ENCODE measurements around the gene CBY1. TPM values are rescaled to one million over a fixed set of nuclear protein-coding genes. Genes with fewer than 3 reads are reported as not detected.

CBY1 gene
- total and polyA plus RNA-seq, 4 donors, result 6.3 to 14.9 (median 8.9) TPM

DNA sequence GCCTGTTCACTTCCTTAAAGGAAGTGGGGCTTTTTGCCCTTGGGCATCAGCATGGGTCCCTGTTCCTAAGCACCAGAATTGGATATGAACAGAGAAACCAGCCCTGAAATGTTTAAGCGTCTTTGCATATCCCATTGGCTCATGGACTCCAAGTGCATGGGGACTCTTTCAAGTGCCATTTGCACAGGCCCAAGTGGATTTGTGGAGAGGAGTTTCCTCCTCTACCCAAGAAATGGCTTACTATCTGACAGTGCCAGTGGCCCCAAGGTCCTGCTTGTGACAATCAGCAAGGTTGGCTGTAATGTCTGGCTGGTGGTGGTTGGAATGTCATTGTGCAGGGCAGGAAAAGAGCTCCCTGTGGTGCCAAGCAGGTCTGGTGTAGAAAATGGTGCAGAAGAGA lies 29.3 kb downstream of the CBY1 start:
- no peak for TF ChIP-seq GABPA (IDR thresholded peaks at IDR 0.05 in 1 of 2, conservative IDR thresholded peaks at IDR 0.05 in 1 of 2)
- TF ChIP-seq FOXA1 (IDR thresholded peaks at IDR 0.05), result no peak
- no peak for TF ChIP-seq HNF4G (IDR thresholded peaks at IDR 0.05)
- TF ChIP-seq YY1 (IDR thresholded peaks at IDR 0.05), result no peak
- TF ChIP-seq, protein P1, sequence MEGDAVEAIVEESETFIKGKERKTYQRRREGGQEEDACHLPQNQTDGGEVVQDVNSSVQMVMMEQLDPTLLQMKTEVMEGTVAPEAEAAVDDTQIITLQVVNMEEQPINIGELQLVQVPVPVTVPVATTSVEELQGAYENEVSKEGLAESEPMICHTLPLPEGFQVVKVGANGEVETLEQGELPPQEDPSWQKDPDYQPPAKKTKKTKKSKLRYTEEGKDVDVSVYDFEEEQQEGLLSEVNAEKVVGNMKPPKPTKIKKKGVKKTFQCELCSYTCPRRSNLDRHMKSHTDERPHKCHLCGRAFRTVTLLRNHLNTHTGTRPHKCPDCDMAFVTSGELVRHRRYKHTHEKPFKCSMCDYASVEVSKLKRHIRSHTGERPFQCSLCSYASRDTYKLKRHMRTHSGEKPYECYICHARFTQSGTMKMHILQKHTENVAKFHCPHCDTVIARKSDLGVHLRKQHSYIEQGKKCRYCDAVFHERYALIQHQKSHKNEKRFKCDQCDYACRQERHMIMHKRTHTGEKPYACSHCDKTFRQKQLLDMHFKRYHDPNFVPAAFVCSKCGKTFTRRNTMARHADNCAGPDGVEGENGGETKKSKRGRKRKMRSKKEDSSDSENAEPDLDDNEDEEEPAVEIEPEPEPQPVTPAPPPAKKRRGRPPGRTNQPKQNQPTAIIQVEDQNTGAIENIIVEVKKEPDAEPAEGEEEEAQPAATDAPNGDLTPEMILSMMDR (IDR thresholded peaks at IDR 0.05; ENCODE audit: low read depth, low read length, missing input control), result no peak
- TF ChIP-seq JUND (IDR thresholded peaks at IDR 0.05), result no peak
- TF ChIP-seq, protein P2, sequence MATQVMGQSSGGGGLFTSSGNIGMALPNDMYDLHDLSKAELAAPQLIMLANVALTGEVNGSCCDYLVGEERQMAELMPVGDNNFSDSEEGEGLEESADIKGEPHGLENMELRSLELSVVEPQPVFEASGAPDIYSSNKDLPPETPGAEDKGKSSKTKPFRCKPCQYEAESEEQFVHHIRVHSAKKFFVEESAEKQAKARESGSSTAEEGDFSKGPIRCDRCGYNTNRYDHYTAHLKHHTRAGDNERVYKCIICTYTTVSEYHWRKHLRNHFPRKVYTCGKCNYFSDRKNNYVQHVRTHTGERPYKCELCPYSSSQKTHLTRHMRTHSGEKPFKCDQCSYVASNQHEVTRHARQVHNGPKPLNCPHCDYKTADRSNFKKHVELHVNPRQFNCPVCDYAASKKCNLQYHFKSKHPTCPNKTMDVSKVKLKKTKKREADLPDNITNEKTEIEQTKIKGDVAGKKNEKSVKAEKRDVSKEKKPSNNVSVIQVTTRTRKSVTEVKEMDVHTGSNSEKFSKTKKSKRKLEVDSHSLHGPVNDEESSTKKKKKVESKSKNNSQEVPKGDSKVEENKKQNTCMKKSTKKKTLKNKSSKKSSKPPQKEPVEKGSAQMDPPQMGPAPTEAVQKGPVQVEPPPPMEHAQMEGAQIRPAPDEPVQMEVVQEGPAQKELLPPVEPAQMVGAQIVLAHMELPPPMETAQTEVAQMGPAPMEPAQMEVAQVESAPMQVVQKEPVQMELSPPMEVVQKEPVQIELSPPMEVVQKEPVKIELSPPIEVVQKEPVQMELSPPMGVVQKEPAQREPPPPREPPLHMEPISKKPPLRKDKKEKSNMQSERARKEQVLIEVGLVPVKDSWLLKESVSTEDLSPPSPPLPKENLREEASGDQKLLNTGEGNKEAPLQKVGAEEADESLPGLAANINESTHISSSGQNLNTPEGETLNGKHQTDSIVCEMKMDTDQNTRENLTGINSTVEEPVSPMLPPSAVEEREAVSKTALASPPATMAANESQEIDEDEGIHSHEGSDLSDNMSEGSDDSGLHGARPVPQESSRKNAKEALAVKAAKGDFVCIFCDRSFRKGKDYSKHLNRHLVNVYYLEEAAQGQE (IDR thresholded peaks at IDR 0.05), result no peak
- TF ChIP-seq, protein P3, sequence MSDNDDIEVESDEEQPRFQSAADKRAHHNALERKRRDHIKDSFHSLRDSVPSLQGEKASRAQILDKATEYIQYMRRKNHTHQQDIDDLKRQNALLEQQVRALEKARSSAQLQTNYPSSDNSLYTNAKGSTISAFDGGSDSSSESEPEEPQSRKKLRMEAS (IDR thresholded peaks at IDR 0.05), result no peak
- no peak for TF ChIP-seq EGR1 (IDR thresholded peaks at IDR 0.05; ENCODE audit: low read depth in 2 of 2)
- no peak for TF ChIP-seq NR2F2 (IDR thresholded peaks at IDR 0.05)
- TF ChIP-seq SP1 (IDR thresholded peaks at IDR 0.05), result no peak
- H3K27me3 ChIP-seq (ENCODE audit: control insufficient read depth in 4 of 4, insufficient read depth in 4 of 4, low read length in 3 of 4), result no peaks in the 10 kb centered on the region

DNA sequence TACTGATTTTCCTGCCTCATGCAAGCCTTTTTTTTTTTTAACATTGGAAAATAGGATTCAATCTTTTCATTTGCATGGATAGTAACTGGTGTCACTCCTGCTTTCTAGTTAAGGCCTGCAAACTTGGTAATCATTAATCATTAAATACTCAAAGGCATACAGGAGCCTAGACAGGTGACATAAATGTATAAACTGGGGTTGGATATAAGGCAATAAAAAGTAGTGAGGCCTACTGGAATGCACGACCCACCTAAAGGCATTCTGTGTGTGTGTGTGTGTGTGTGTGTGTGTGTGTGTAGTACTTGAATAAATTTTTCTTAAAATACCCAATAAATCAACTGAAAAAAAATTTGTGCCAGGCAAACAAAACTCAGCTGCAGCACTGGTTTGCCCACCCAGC lies 33.2 kb downstream of the CBY1 start:
- Histone ChIP-seq H3K36me3 (ENCODE audit: control insufficient read depth in 4 of 4, insufficient read depth in 3 of 4, low read depth in 1 of 4, low read length in 3 of 4) (peaks cover 9 to 39% (median 25%) of the 10 kb centered on the region in 4 donors), H3K27me3 (ENCODE audit: control insufficient read depth in 4 of 4, insufficient read depth in 4 of 4, low read length in 3 of 4) (no peaks in the 10 kb centered on the region), H3K4me3 (ENCODE audit: low read depth in 1 of 3, low read length in 3 of 3) (no peak overlapping the region), H3K4me1 (ENCODE audit: control insufficient read depth in 4 of 4, insufficient read depth in 4 of 4, low read length in 3 of 4) (no peaks in the 10 kb centered on the region), H3K9ac (ENCODE audit: low read depth in 1 of 2, low read length in 2 of 2) (no peak overlapping the region), H3K27ac (ENCODE audit: low read depth in 1 of 2, low read length in 2 of 2) (no peak overlapping the region), H3K9me3 (ENCODE audit: control insufficient read depth in 4 of 4, low read length in 3 of 4) (no peaks in the 10 kb centered on the region)
- no peak for DNase-seq (ENCODE audit: low spot score)
- TF ChIP-seq HNF4A (conservative IDR thresholded peaks at IDR 0.05) (no peak), HNF4G (IDR thresholded peaks at IDR 0.05) (no peak), FOXA1 (IDR thresholded peaks at IDR 0.05) (no peak), YY1 (IDR thresholded peaks at IDR 0.05) (no peak)
- TF ChIP-seq, protein P4, sequence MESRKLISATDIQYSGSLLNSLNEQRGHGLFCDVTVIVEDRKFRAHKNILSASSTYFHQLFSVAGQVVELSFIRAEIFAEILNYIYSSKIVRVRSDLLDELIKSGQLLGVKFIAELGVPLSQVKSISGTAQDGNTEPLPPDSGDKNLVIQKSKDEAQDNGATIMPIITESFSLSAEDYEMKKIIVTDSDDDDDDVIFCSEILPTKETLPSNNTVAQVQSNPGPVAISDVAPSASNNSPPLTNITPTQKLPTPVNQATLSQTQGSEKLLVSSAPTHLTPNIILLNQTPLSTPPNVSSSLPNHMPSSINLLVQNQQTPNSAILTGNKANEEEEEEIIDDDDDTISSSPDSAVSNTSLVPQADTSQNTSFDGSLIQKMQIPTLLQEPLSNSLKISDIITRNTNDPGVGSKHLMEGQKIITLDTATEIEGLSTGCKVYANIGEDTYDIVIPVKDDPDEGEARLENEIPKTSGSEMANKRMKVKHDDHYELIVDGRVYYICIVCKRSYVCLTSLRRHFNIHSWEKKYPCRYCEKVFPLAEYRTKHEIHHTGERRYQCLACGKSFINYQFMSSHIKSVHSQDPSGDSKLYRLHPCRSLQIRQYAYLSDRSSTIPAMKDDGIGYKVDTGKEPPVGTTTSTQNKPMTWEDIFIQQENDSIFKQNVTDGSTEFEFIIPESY (IDR thresholded peaks at IDR 0.05), result no peak
- TF ChIP-seq, protein P2 (IDR thresholded peaks at IDR 0.05), result no peak
- WGBS, result 78% methylated on average over 1 of the region's 1 CpG

More for the DNA sequence above, 29.3 kb downstream of the CBY1 start:
- no peak for DNase-seq (ENCODE audit: low spot score)
- peaks cover 9 to 52% (median 26%) of the 10 kb centered on the region in 4 donors for H3K36me3 ChIP-seq (ENCODE audit: control insufficient read depth in 4 of 4, insufficient read depth in 3 of 4, low read depth in 1 of 4, low read length in 3 of 4)
- 95% methylated on average over 1 of the region's 1 CpG for WGBS
- H3K9me3 ChIP-seq (ENCODE audit: control insufficient read depth in 4 of 4, low read length in 3 of 4), result no peaks in the 10 kb centered on the region
- no peak overlapping the region for H3K9ac ChIP-seq (ENCODE audit: low read depth in 1 of 2, low read length in 2 of 2)
- H3K4me1 ChIP-seq (ENCODE audit: control insufficient read depth in 4 of 4, insufficient read depth in 4 of 4, low read length in 3 of 4), result peaks cover 2 to 11% (median 8%) of the 10 kb centered on the region in 4 donors
- no peak overlapping the region for H3K4me3 ChIP-seq (ENCODE audit: low read depth in 1 of 3, low read length in 3 of 3)
- H3K27ac ChIP-seq (ENCODE audit: low read depth in 1 of 2, low read length in 2 of 2), result no peak overlapping the region
